H1 (cell line): ENCODE measurements around the gene SOX8. TPM values are rescaled to one million over a fixed set of nuclear protein-coding genes. Genes with fewer than 3 reads are reported as not detected.

Experiments used
- CTCF ChIA-PET: fragments of 300-600 bp; sonication (Branson Sonifier 250); formaldehyde crosslinking; loops from one replicate; lab custom pipeline; 2021; ENCODE audit not compliant: partially characterized antibody; lab: Charles Lee
- POLR2A ChIA-PET: fragments of 300-600 bp; sonication (Branson Sonifier 250); formaldehyde crosslinking; loops from one replicate; lab custom pipeline; 2021; ENCODE audit warnings: inconsistent platforms; ENCODE audit not compliant: partially characterized antibody; lab: Charles Lee
- DNase-seq, 2 experiments: peaks; one replicate each; pipeline versions ENCODE4 v3.0.0 to v3.0.0-alpha.2; 2010 to 2022; ENCODE audit warnings: low spot score in 2 of 2, low read depth in 1 of 2, mixed read lengths in 1 of 2
- FAIRE-seq: peaks from 2 replicates; lab custom pipeline; 2011; peaks lifted over from hg19 to GRCh38; lab: Jason Lieb, UNC
- H2AFZ ChIP-seq: 2 replicates; pipeline ENCODE4 v1.8.1; 2012; ENCODE audit warnings: low read length, inconsistent platforms
- H2AK5ac ChIP-seq: 2 replicates; pipeline ENCODE4 v1.6.1; 2013; ENCODE audit warnings: low read depth, low read length
- H2BK120ac ChIP-seq: replicated peaks from 2 replicates; pipeline ENCODE3; 2013; ENCODE audit warnings: low read depth, low read length, inconsistent platforms
- H2BK12ac ChIP-seq: 2 replicates; pipeline ENCODE4 v1.6.1; 2013; ENCODE audit warnings: low read depth, low read length
- H2BK15ac ChIP-seq: 2 replicates; pipeline ENCODE4 v1.6.1; 2013; ENCODE audit warnings: low read length
- H2BK20ac ChIP-seq: 2 replicates; pipeline ENCODE4 v1.6.1; 2013; ENCODE audit warnings: low read length
- H2BK5ac ChIP-seq: 2 replicates; pipeline ENCODE4 v1.6.1; 2013; ENCODE audit warnings: low read depth, low read length
- H3K14ac ChIP-seq: 2 replicates; pipeline ENCODE4 v1.6.1; 2013; ENCODE audit warnings: inconsistent platforms; ENCODE audit not compliant: insufficient read length
- H3K18ac ChIP-seq: 2 replicates; pipeline ENCODE4 v1.6.1; 2013; ENCODE audit warnings: low read length; ENCODE audit errors: extremely low read depth
- H3K23ac ChIP-seq: 2 replicates; pipeline ENCODE4 v1.6.1; 2013; ENCODE audit warnings: inconsistent platforms; ENCODE audit not compliant: insufficient read length
- H3K23me2 ChIP-seq: 2 replicates; pipeline ENCODE4 v1.6.1; 2013; ENCODE audit warnings: low read depth, low read length
- H3K27ac ChIP-seq: 2 replicates; pipeline ENCODE4 v1.6.1; 2011; ENCODE audit warnings: low read depth, low read length, inconsistent platforms
- H3K27me3 ChIP-seq, 4 experiments: replicated peaks in 1 of 4; 1 replicate in 1 of 4; 2 replicates in 3 of 4; pipeline versions ENCODE4 v1.6.1 to v1.8.1; 2011 to 2013; ENCODE audit warnings: low read length in 3 of 4, mild to moderate bottlenecking in 3 of 4, inconsistent platforms in 2 of 4, mixed read lengths in 2 of 4, moderate library complexity in 1 of 4; ENCODE audit not compliant: control insufficient read depth in 3 of 4, insufficient read depth in 3 of 4; ENCODE audit errors: extremely low read depth in 1 of 4
- H3K36me3 ChIP-seq, 4 experiments: 2 replicates each; pipeline versions ENCODE4 v1.6.1 to v1.8.1; 2011 to 2013; ENCODE audit warnings: mild to moderate bottlenecking in 4 of 4, low read length in 3 of 4, moderate library complexity in 2 of 4, control low read depth in 1 of 4, inconsistent platforms in 1 of 4; ENCODE audit not compliant: insufficient read depth in 4 of 4, control insufficient read depth in 2 of 4
- H3K4ac ChIP-seq: replicated peaks from 2 replicates; pipeline ENCODE3; 2013; ENCODE audit warnings: low read length, low read depth, mixed read lengths, inconsistent platforms; ENCODE audit not compliant: insufficient read length
- H3K4me1 ChIP-seq, 4 experiments: replicated peaks in 1 of 4; 1 replicate in 1 of 4; 2 replicates in 3 of 4; pipeline versions ENCODE4 v1.6.1 to v1.8.1; 2011 to 2013; ENCODE audit warnings: low read length in 3 of 4, inconsistent platforms in 2 of 4, mixed read lengths in 1 of 4; ENCODE audit not compliant: insufficient read depth in 4 of 4, control insufficient read depth in 3 of 4
- H3K4me2 ChIP-seq, 2 experiments: 2 replicates each; pipeline versions ENCODE4 v1.6.1 to v1.8.1; 2011 to 2013; ENCODE audit warnings: low read depth in 2 of 2, low read length in 2 of 2, control low read depth in 1 of 2, inconsistent platforms in 1 of 2, mild to moderate bottlenecking in 1 of 2; ENCODE audit not compliant: insufficient read depth in 1 of 2
- H3K4me3 ChIP-seq, 4 experiments: fragments of 200-600, 300-600 bp in 1 of 4; sonication (generic), shearing (Covaris generic), sonication (Bioruptor Twin) in 1 of 4; 2 replicates each; pipeline versions ENCODE4 v1.5.1 to v1.8.1; 2011 to 2016; ENCODE audit warnings: low read length in 4 of 4, low read depth in 3 of 4, control low read depth in 2 of 4, inconsistent platforms in 2 of 4, mild to moderate bottlenecking in 2 of 4, mixed read lengths in 1 of 4, moderate library complexity in 1 of 4; ENCODE audit not compliant: insufficient read depth in 2 of 4; ENCODE audit errors: extremely low read depth in 1 of 4
- H3K56ac ChIP-seq: replicated peaks from 2 replicates; pipeline ENCODE3; 2013; ENCODE audit warnings: low read depth, mild to moderate bottlenecking, mixed read lengths, low read length, inconsistent platforms; ENCODE audit not compliant: insufficient read length
- H3K79me1 ChIP-seq: 2 replicates; pipeline ENCODE4 v1.6.1; 2013; ENCODE audit warnings: low read depth, low read length, control low read depth
- H3K79me2 ChIP-seq, 2 experiments: 2 replicates each; pipeline versions ENCODE4 v1.6.1 to v1.8.1; 2012 to 2013; ENCODE audit warnings: low read length in 2 of 2, mild to moderate bottlenecking in 2 of 2, inconsistent platforms in 1 of 2; ENCODE audit not compliant: insufficient read depth in 2 of 2, control insufficient read depth in 1 of 2
- H3K9ac ChIP-seq, 4 experiments: replicated peaks in 1 of 4; 1 replicate in 1 of 4; 2 replicates in 3 of 4; pipeline versions ENCODE4 v1.6.1 to v1.8.1; 2011 to 2013; ENCODE audit warnings: low read depth in 3 of 4, low read length in 3 of 4, control low read depth in 2 of 4, mild to moderate bottlenecking in 2 of 4, moderate library complexity in 2 of 4, inconsistent platforms in 1 of 4; ENCODE audit errors: extremely low read depth in 1 of 4
- H3K9me3 ChIP-seq, 2 experiments: 2 replicates each; pipeline versions ENCODE4 v1.6.1 to v1.8.1; 2012 to 2013; ENCODE audit warnings: mild to moderate bottlenecking in 2 of 2, moderate library complexity in 2 of 2, control low read depth in 1 of 2, inconsistent platforms in 1 of 2, low read depth in 1 of 2, low read length in 1 of 2, mixed read lengths in 1 of 2; ENCODE audit not compliant: insufficient read depth in 2 of 2
- H4K20me1 ChIP-seq, 2 experiments: replicated peaks in 1 of 2; 2 replicates each; pipeline versions ENCODE3 to v1.8.1; 2011 to 2013; ENCODE audit warnings: inconsistent platforms in 2 of 2, low read length in 2 of 2, mild to moderate bottlenecking in 1 of 2; ENCODE audit not compliant: insufficient read depth in 2 of 2, control insufficient read depth in 1 of 2
- H4K5ac ChIP-seq: 2 replicates; pipeline ENCODE4 v1.6.1; 2013; ENCODE audit warnings: low read length, low read depth, mixed read lengths, inconsistent platforms; ENCODE audit not compliant: insufficient read length
- H4K8ac ChIP-seq: 2 replicates; pipeline ENCODE4 v1.8.0; 2013; ENCODE audit warnings: mild to moderate bottlenecking, moderate library complexity, low read length, inconsistent platforms; ENCODE audit not compliant: insufficient read depth; ENCODE audit errors: extremely low read depth
- H4K91ac ChIP-seq: replicated peaks from 2 replicates; pipeline ENCODE3; 2013; ENCODE audit warnings: low read length, mixed read lengths, inconsistent platforms; ENCODE audit not compliant: insufficient read length
- BCL11A ChIP-seq, 2 experiments: IDR thresholded peaks; one replicate each; pipeline ENCODE4 v1.6.1; 2011; ENCODE audit warnings: low read depth in 2 of 2, low read length in 2 of 2, mild to moderate bottlenecking in 2 of 2
- CBX5 ChIP-seq: fragments of 300-800, 300-1000 bp; sonication (generic); IDR thresholded peaks from 2 replicates; pipeline ENCODE4 v1.7.1; 2016; ENCODE audit warnings: antibody characterized with exemption, low read length, low read depth
- CREB1 ChIP-seq: IDR thresholded peaks from 2 replicates; pipeline ENCODE4 v1.6.1; 2012; ENCODE audit warnings: inconsistent platforms
- EZH2 ChIP-seq: fragments of 200-600 bp; sonication (generic); IDR thresholded peaks from 2 replicates; pipeline ENCODE4 v1.7.1; 2012; ENCODE audit warnings: low read depth, mild to moderate bottlenecking, moderate library complexity, low read length, inconsistent platforms; ENCODE audit not compliant: severe bottlenecking
- HDAC2 ChIP-seq, 2 experiments: fragments of 300-600 bp in 1 of 2; sonication (generic) in 1 of 2; IDR thresholded peaks; 2 replicates each; pipeline ENCODE4 v1.6.1; 2011 to 2012; ENCODE audit warnings: low read depth in 2 of 2, low read length in 2 of 2, mild to moderate bottlenecking in 2 of 2, moderate library complexity in 2 of 2, borderline replicate concordance in 1 of 2, inconsistent platforms in 1 of 2
- HDAC6 ChIP-seq: IDR thresholded peaks from one replicate; pipeline ENCODE4 v1.7.1; 2012; ENCODE audit warnings: low read depth, mild to moderate bottlenecking, inconsistent platforms, low read length, moderate library complexity
- KDM1A ChIP-seq: fragments of 200-600, 300-600 bp; sonication (generic); IDR thresholded peaks from 2 replicates; pipeline ENCODE4 v1.7.1; 2016; ENCODE audit warnings: mild to moderate bottlenecking, low read length, borderline replicate concordance
- RBBP5 ChIP-seq: IDR thresholded peaks from 2 replicates; pipeline ENCODE4 v1.7.1; 2012; ENCODE audit warnings: low read depth, mild to moderate bottlenecking, inconsistent platforms, low read length, moderate library complexity, borderline replicate concordance
- SIX5 ChIP-seq: IDR thresholded peaks from 2 replicates; pipeline ENCODE4 v1.6.1; 2011; ENCODE audit warnings: mild to moderate bottlenecking, low read depth, low read length
- SP4 ChIP-seq: IDR thresholded peaks from 2 replicates; pipeline ENCODE4 v1.6.1; 2012; ENCODE audit warnings: low read length, inconsistent platforms
- SRF ChIP-seq: IDR thresholded peaks from 2 replicates; pipeline ENCODE4 v1.6.1; 2011; ENCODE audit warnings: mild to moderate bottlenecking, low read depth, low read length, moderate library complexity
- TEAD4 ChIP-seq: IDR thresholded peaks from 2 replicates; pipeline ENCODE4 v1.6.1; 2012; ENCODE audit warnings: low read depth, low read length, inconsistent platforms, mixed read lengths
- ZNF274 ChIP-seq: IDR thresholded peaks from 2 replicates; pipeline ENCODE4 v1.7.0; 2012; ENCODE audit warnings: low read length, borderline replicate concordance; ENCODE audit errors: extremely low read depth
- WGBS, 2 experiments: shearing (Covaris generic) in 1 of 2; methylation state at CpG; one replicate each; pipeline versions ENCODE4 v1.1.6 to v1.1.7; 2013 to 2015; ENCODE audit warnings: low lambda C conversion rate in 2 of 2, mixed read lengths in 2 of 2, inconsistent platforms in 1 of 2, low coverage in 1 of 2, missing lambda C conversion rate in 1 of 2; ENCODE audit not compliant: insufficient replicate concordance in 2 of 2, insufficient coverage in 1 of 2, insufficient read length in 1 of 2; ENCODE audit errors: extremely low coverage in 1 of 2, missing lambda C conversion rate in 1 of 2; 5-methylcytosine and 5-hydroxymethylcytosine counted together
- polyA plus RNA-seq, 7 experiments: library from polyadenylated mRNA; depleted of rRNA in 3 of 7; stranded (reverse) in 5 of 7; unstranded in 2 of 7; fragments of >200 nt in 5 of 7; fragments of 200-250 nt in 2 of 7; gene quantifications; 1 replicate in 5 of 7; 2 replicates in 1 of 7; 4 replicates in 1 of 7; pipeline versions ENCODE4 v1.2.1 to v1.2.3, GENCODE V29; 2011 to 2013; ENCODE audit warnings: missing spikeins in 2 of 7, mixed read lengths in 2 of 7
- total RNA-seq: library from RNA; stranded (reverse); fragmentation: NEBNext Ultra II Directional; extraction: Animal tissue kit (Norgen Biotek cat#: 25700); gene quantifications from 2 replicates; pipeline ENCODE4 v1.2.1, GENCODE V29; 2021

The SOX8 gene
- total and polyA plus RNA-seq, 2 of the 8 experiments (the other 6 are each of a cell fraction or from before 2014, with no cell fraction given), result 2.2 to 5.7 TPM

DNA sequence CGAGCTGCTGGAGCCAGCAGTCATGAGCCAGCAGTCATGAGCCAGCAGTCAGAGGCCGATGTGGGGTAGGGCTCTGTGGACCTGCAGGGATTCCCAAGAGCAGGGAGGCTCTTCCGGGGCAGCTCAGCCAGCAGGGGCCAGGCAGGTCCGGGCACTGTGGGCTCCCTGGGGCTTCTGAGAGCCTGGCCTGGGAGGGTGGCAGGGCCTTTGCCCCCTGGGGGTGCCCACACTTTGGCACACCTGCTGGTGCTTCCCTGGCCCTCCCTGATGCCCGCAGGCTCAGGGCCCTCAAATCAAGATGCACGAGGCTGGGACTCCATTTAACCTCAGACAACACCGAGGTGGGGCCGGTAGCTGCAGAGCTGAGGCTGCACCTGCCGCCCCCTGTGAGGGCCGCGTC, 18.1 kb downstream of the SOX8 start:
- Histone ChIP-seq H2BK12ac (no peak overlapping the region), H2AK5ac (no peak overlapping the region), H3K9ac (no peak overlapping the region), H3K27me3 (no peaks in the 10 kb centered on the region), H3K4ac (no peak overlapping the region), H4K20me1 (no peaks in the 10 kb centered on the region), H3K27ac (no peak overlapping the region), H3K79me2 (no peaks in the 10 kb centered on the region), H3K23me2 (no peaks in the 10 kb centered on the region), H4K5ac (no peak overlapping the region), H2AFZ (no peak overlapping the region), H3K14ac (no peak overlapping the region), H2BK20ac (no peak overlapping the region), H2BK15ac (no peak overlapping the region), H2BK5ac (no peak overlapping the region), H4K91ac (no peak overlapping the region), H3K79me1 (no peaks in the 10 kb centered on the region), H3K18ac (no peak overlapping the region), H4K8ac (no peak overlapping the region), H3K4me3 (no peak overlapping the region), H3K56ac (no peak overlapping the region), H3K4me2 (no peak overlapping the region), H2BK120ac (no peak overlapping the region), H3K9me3 (peaks cover 14 to 63% of the 10 kb centered on the region in 2 experiments), H3K23ac (no peak overlapping the region), H3K4me1 (peaks cover 0 to 5% (median 0%) of the 10 kb centered on the region in 4 experiments; a peak in 1 of 7 replicates), H3K36me3 (no peaks in the 10 kb centered on the region)
- no peak for TF ChIP-seq SP4
- no peak for TF ChIP-seq HDAC6
- no peak for TF ChIP-seq EZH2
- TF ChIP-seq CBX5, result no peak
- no peak for TF ChIP-seq RBBP5
- TF ChIP-seq KDM1A, result no peak
- no peak for TF ChIP-seq SRF
- no peak for TF ChIP-seq HDAC2 (IDR thresholded peaks at IDR 0.05; ENCODE audit: borderline replicate concordance in 1 of 2, low read depth in 2 of 2, low read length in 2 of 2)
- TF ChIP-seq SIX5, result no peak
- no peak for TF ChIP-seq ZNF274
- no peak for TF ChIP-seq TEAD4
- no peak for TF ChIP-seq CREB1
- TF ChIP-seq BCL11A (IDR thresholded peaks at IDR 0.05; ENCODE audit: low read depth in 2 of 2, low read length in 2 of 2), result no peak
- FAIRE-seq (no peak), DNase-seq (no peak)
- WGBS, 2 experiments, result 85% methylated on average over 11 of the region's 11 CpGs; no CpG with 5 or more reads in 1 of the 2 experiments
- ChIA-PET POLR2A (no interaction called here), CTCF (interaction anchor here (0.6 kb wide), 1 partner anchor 41 kb away, joined by 3 read pairs; no protein-coding TSS in a partner anchor)
